Peyer's patch (tissue), 4 donors: ENCODE data around the gene PACSIN2. TPM values are rescaled to one million over a fixed set of nuclear protein-coding genes. Genes with fewer than 3 reads are reported as not detected.
A peak's percentile ranks its signal among the peaks of the same experiment; 100 is the strongest.

Source experiments
- DNase-seq, 3 donors: peaks; one replicate each; pipeline ENCODE4 v3.0.0-alpha.2; 2017 to 2019
- H3K27ac ChIP-seq, 4 donors: fragments of 200-600 bp; sonication (generic); one replicate each; pipeline ENCODE4 v1.5.1; 2016 to 2019
- H3K27me3 ChIP-seq, 2 donors: fragments of 200-600 bp; sonication (generic); one replicate each; pipeline ENCODE4 v1.5.1; 2019
- H3K36me3 ChIP-seq, 3 donors: fragments of 200-600 bp; sonication (generic); one replicate each; pipeline ENCODE4 v1.5.1; 2016 to 2019
- H3K4me1 ChIP-seq, 4 donors: fragments of 200-600 bp; sonication (generic); one replicate each; pipeline ENCODE4 v1.5.1; 2016 to 2019
- H3K4me3 ChIP-seq, 4 donors: fragments of 200-600 bp; sonication (generic); 1 replicate in 3 of 4; 2 replicates in 1 of 4; pipeline ENCODE4 v1.5.1; 2016 to 2019; ENCODE audit warnings: mild to moderate bottlenecking in 1 of 4
- H3K9me3 ChIP-seq, 4 donors: fragments of 200-600 bp; sonication (generic); one replicate each; pipeline ENCODE4 v1.5.1; 2016 to 2019; ENCODE audit warnings: mild to moderate bottlenecking in 1 of 4
- CTCF ChIP-seq, 6 experiments: fragments of 450-650 bp in 4 of 6; fragments of 200-600 bp in 2 of 6; sonication (generic) in 1 of 6; IDR thresholded peaks; one replicate each; pipeline ENCODE4 v1.5.1; 2017 to 2019; ENCODE audit warnings: antibody characterized with exemption in 6 of 6, mild to moderate bottlenecking in 3 of 6, moderate library complexity in 1 of 6
- POLR2A ChIP-seq, 2 donors: fragments of 450-650 bp; IDR thresholded peaks; one replicate each; pipeline ENCODE4 v1.5.1; 2017; ENCODE audit warnings: antibody characterized with exemption in 2 of 2, mild to moderate bottlenecking in 2 of 2, moderate library complexity in 2 of 2
- total RNA-seq, 4 donors: library from RNA; depleted of rRNA; stranded (reverse); fragments of >200 nt; gene quantifications; one replicate each; pipeline ENCODE4 v1.1.0, GENCODE V29; 2016

The PACSIN2 gene
- total RNA-seq, 4 donors from 2014 or later: 58.0 to 149 (median 110) TPM

GRCh38 chr22:42983470-42983869 is 31.5 kb downstream of the PACSIN2 start:
- TF ChIP-seq POLR2A (IDR thresholded peaks at IDR 0.05) (no peak), CTCF (IDR thresholded peaks at IDR 0.05) (no peak)

GRCh38 chr22:42979606-42980005 is 35.3 kb downstream of the PACSIN2 start:
- Histone ChIP-seq H3K27me3 (no peaks in the 10 kb centered on the region), H3K36me3 (no peaks in the 10 kb centered on the region), H3K4me1 (peaks cover 0 to 15% (median 0%) of the 10 kb centered on the region in 4 donors), H3K27ac (no peak overlapping the region), H3K9me3 (no peaks in the 10 kb centered on the region), H3K4me3 (no peak overlapping the region)
- no peak for DNase-seq
- TF ChIP-seq CTCF (IDR thresholded peaks at IDR 0.05) (no peak), POLR2A (IDR thresholded peaks at IDR 0.05) (no peak)

More at GRCh38 chr22:42983470-42983869, 31.5 kb downstream of the PACSIN2 start:
- Histone ChIP-seq H3K4me3 (no peak overlapping the region), H3K36me3 (no peaks in the 10 kb centered on the region), H3K27me3 (no peaks in the 10 kb centered on the region), H3K4me1 (peaks cover 0 to 16% (median 0%) of the 10 kb centered on the region in 4 donors), H3K27ac (no peak overlapping the region), H3K9me3 (no peaks in the 10 kb centered on the region)
- no peak for DNase-seq

- Histone ChIP-seq H3K4me1 (peaks cover 0 to 22% (median 0%) of the 10 kb centered on the region in 4 donors), H3K36me3 (no peaks in the 10 kb centered on the region), H3K27me3 (no peaks in the 10 kb centered on the region), H3K27ac (peak overlapping the region in 2 of 4 donors; percentile 30 to 51), H3K9me3 (no peaks in the 10 kb centered on the region), H3K4me3 (no peak overlapping the region)
- TF ChIP-seq CTCF (IDR thresholded peaks at IDR 0.05) (no peak), POLR2A (IDR thresholded peaks at IDR 0.05) (no peak)
- no peak for DNase-seq
Measured at GRCh38 chr22:42978453-42979103, 36.4 kb downstream of the PACSIN2 start.

- H3K36me3 ChIP-seq: no peaks in the 10 kb centered on the region
- no peak overlapping the region for H3K4me3 ChIP-seq
- no peaks in the 10 kb centered on the region for H3K27me3 ChIP-seq
- no peak for DNase-seq
- no peaks in the 10 kb centered on the region for H3K9me3 ChIP-seq
- H3K27ac ChIP-seq: no peak overlapping the region
- peaks cover 0 to 30% (median 0%) of the 10 kb centered on the region in 4 donors for H3K4me1 ChIP-seq
- no peak for TF ChIP-seq CTCF (IDR thresholded peaks at IDR 0.05)
- TF ChIP-seq POLR2A (IDR thresholded peaks at IDR 0.05): no peak
Measured at GRCh38 chr22:42977569-42977968, 37.4 kb downstream of the PACSIN2 start.

GRCh38 chr22:42976217-42976933 is 38.6 kb downstream of the PACSIN2 start:
- TF ChIP-seq CTCF (IDR thresholded peaks at IDR 0.05): no peak
- no peak for TF ChIP-seq POLR2A (IDR thresholded peaks at IDR 0.05)
- H3K4me1 ChIP-seq: peaks cover 0 to 35% (median 0%) of the 10 kb centered on the region in 4 donors
- DNase-seq: peak in 2 of 3 donors; percentile 70 to 72
- H3K27me3 ChIP-seq: no peaks in the 10 kb centered on the region
- no peaks in the 10 kb centered on the region for H3K36me3 ChIP-seq
- H3K27ac ChIP-seq: peak overlapping the region in 2 of 4 donors; percentile 51 to 68
- no peaks in the 10 kb centered on the region for H3K9me3 ChIP-seq
- no peak overlapping the region for H3K4me3 ChIP-seq
